ENCODE data around the gene CHCHD3. TPM values are rescaled to one million over a fixed set of nuclear protein-coding genes. Genes with fewer than 3 reads are reported as not detected.
A peak's percentile ranks its signal among the peaks of the same experiment; 100 is the strongest.

Gene CHCHD3
- total and polyA plus RNA-seq, 9 of the 15 experiments (the other 6 are each of a cell fraction or from before 2014, with no cell fraction given) = 66.2 to 279 (median 204) TPM

DNA sequence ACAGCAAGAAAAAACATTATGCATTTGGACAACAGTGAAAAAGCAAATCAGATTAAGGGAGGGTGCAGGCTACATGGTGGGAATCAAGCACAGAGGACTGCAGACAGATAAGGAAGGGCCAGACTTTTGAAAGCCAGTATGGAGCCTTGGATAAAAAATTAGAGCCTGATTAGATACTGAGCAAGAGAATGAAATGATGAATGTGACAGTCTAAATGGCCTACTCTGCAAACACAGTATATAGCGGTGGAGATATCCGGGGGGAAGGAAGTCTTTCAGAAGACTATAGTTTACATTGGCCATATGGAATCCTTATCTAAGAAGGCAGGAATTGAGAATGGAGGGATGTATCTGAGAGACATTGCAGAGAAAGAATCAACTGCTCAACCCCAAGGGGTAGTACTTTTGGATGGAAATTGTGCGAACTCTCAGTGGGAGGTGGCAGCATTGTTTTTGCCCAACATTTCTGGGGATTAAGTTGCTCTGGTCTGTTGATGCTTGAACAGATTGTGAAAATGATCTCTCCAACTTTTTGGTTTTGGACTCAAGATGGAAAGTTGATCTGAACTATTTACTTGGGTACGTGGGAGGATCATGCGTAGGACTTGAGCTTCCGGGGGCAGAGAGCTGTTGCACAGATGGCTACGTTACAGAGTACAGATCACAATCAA is 39.4 kb upstream of the CHCHD3 start (continued):
- TF ChIP-seq CLOCK (CRISPR knock-in tag; IDR thresholded peaks at IDR 0.05; ENCODE audit: borderline replicate concordance) (no peak), NUFIP1 (IDR thresholded peaks at IDR 0.05; ENCODE audit: partially characterized antibody) (no peak), ZNF586 (CRISPR knock-in tag; conservative IDR thresholded peaks at IDR 0.05) (no peak), SMAD3 (CRISPR knock-in tag; conservative IDR thresholded peaks at IDR 0.05) (no peak), TEAD4 (IDR thresholded peaks at IDR 0.05; ENCODE audit: low read length) (peak; percentile 77), TEAD4 (CRISPR knock-in tag; IDR thresholded peaks at IDR 0.05; ENCODE audit: borderline replicate concordance) (no peak), ZBTB8A (IDR thresholded peaks at IDR 0.05; ENCODE audit: partially characterized antibody) (no peak), THRAP3 (IDR thresholded peaks at IDR 0.05; ENCODE audit: borderline replicate concordance) (no peak), ATF1 (CRISPR knock-in tag; IDR thresholded peaks at IDR 0.05) (no peak), ATF1 (tag; IDR thresholded peaks at IDR 0.05) (no peak; the same call in 1 of the 2 replicates), PCBP2 (IDR thresholded peaks at IDR 0.05; ENCODE audit: low read depth, low read length, poor library complexity, severe bottlenecking) (no peak), TAF15 (IDR thresholded peaks at IDR 0.05; ENCODE audit: low read depth, low read length) (no peak), ZNF76 (CRISPR knock-in tag; IDR thresholded peaks at IDR 0.05; ENCODE audit: borderline replicate concordance) (no peak), TAL1 (IDR thresholded peaks at IDR 0.05) (peak; percentile 79), HMGN3 (IDR thresholded peaks at IDR 0.05; ENCODE audit: borderline replicate concordance, extremely low read depth, insufficient read length, low read depth, low read length) (peak; percentile 27), GATA2 (CRISPR knock-in tag; IDR thresholded peaks at IDR 0.05) (peak; percentile 12; the same call in 1 of the 2 replicates), DLX4 (CRISPR knock-in tag; IDR thresholded peaks at IDR 0.05) (no peak), PHB (CRISPR knock-in tag; IDR thresholded peaks at IDR 0.05) (no peak), NFIX (CRISPR knock-in tag; IDR thresholded peaks at IDR 0.05; ENCODE audit: low read depth) (no peak), KHSRP (IDR thresholded peaks at IDR 0.05) (no peak; the same call in 1 of the 2 replicates), ZSCAN32 (CRISPR knock-in tag; IDR thresholded peaks at IDR 0.05) (no peak)
- TF ChIP-seq, protein P1, sequence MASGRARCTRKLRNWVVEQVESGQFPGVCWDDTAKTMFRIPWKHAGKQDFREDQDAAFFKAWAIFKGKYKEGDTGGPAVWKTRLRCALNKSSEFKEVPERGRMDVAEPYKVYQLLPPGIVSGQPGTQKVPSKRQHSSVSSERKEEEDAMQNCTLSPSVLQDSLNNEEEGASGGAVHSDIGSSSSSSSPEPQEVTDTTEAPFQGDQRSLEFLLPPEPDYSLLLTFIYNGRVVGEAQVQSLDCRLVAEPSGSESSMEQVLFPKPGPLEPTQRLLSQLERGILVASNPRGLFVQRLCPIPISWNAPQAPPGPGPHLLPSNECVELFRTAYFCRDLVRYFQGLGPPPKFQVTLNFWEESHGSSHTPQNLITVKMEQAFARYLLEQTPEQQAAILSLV (tag; IDR thresholded peaks at IDR 0.05) = no peak

Measured in K562 (cell line).